CD14-positive monocyte (primary cell): ENCODE results near the gene GIPC3. TPM values are rescaled to one million over a fixed set of nuclear protein-coding genes. Genes with fewer than 3 reads are reported as not detected.

Experiments used
- DNase-seq, 3 donors: peaks; one replicate each; pipeline ENCODE4 v3.0.0-alpha.2; 2011 to 2022
- H2AFZ ChIP-seq: 2 replicates; pipeline ENCODE4 v1.6.0; 2012; ENCODE audit warnings: mild to moderate bottlenecking, low read depth, low read length, inconsistent platforms; ENCODE audit not compliant: insufficient read depth, poor library complexity, severe bottlenecking
- H3K27ac ChIP-seq, 2 donors: 1 replicate in 1 of 2; 2 replicates in 1 of 2; pipeline ENCODE4 v1.5.1; 2012 to 2013; ENCODE audit warnings: low read length in 2 of 2, control low read depth in 1 of 2, inconsistent platforms in 1 of 2, low read depth in 1 of 2, mild to moderate bottlenecking in 1 of 2
- H3K27me3 ChIP-seq, 2 donors: one replicate each; pipeline versions ENCODE4 v1.6.0 to v1.6.1; 2011 to 2013; ENCODE audit warnings: low read length in 2 of 2; ENCODE audit not compliant: control insufficient read depth in 2 of 2, insufficient read depth in 2 of 2
- H3K36me3 ChIP-seq, 2 donors: replicated peaks in 1 of 2; 1 replicate in 1 of 2; 2 replicates in 1 of 2; pipeline versions ENCODE4 v1.5.1 to v1.6.1; 2012 to 2013; ENCODE audit warnings: low read length in 2 of 2, control low read depth in 1 of 2, inconsistent platforms in 1 of 2, mild to moderate bottlenecking in 1 of 2; ENCODE audit not compliant: insufficient read depth in 2 of 2, control insufficient read depth in 1 of 2
- H3K4me1 ChIP-seq, 2 donors: 1 replicate in 1 of 2; 2 replicates in 1 of 2; pipeline versions ENCODE4 v1.5.1 to v1.6.1; 2012 to 2013; ENCODE audit warnings: low read length in 2 of 2, control low read depth in 1 of 2, inconsistent platforms in 1 of 2, mild to moderate bottlenecking in 1 of 2, moderate library complexity in 1 of 2; ENCODE audit not compliant: insufficient read depth in 2 of 2, control insufficient read depth in 1 of 2
- H3K4me2 ChIP-seq: replicated peaks from 2 replicates; pipeline ENCODE3; 2012; ENCODE audit warnings: low read length, moderate library complexity, mild to moderate bottlenecking; ENCODE audit not compliant: poor library complexity, severe bottlenecking; ENCODE audit errors: extremely low read depth
- H3K4me3 ChIP-seq, 3 experiments: fragments of 200-600 bp in 1 of 3; sonication (generic) in 1 of 3; replicated peaks in 1 of 3; 1 replicate in 2 of 3; 2 replicates in 1 of 3; pipeline ENCODE4 v1.5.1; 2011 to 2013; ENCODE audit warnings: low read length in 3 of 3, mild to moderate bottlenecking in 3 of 3, control low read depth in 2 of 3, low read depth in 2 of 3, inconsistent platforms in 1 of 3, moderate library complexity in 1 of 3
- H3K79me2 ChIP-seq: 2 replicates; pipeline ENCODE4 v1.6.0; 2012; ENCODE audit warnings: mild to moderate bottlenecking, control low read depth, inconsistent platforms, low read length, moderate library complexity; ENCODE audit not compliant: insufficient read depth
- H3K9ac ChIP-seq: 2 replicates; pipeline ENCODE4 v1.6.0; 2017; ENCODE audit warnings: low read length, mild to moderate bottlenecking; ENCODE audit not compliant: insufficient read depth, poor library complexity, severe bottlenecking
- H3K9me3 ChIP-seq, 2 donors: replicated peaks in 1 of 2; 1 replicate in 1 of 2; 2 replicates in 1 of 2; pipeline versions ENCODE4 v1.5.1 to v1.6.1; 2012 to 2013; ENCODE audit warnings: low read length in 2 of 2, control low read depth in 1 of 2; ENCODE audit not compliant: control insufficient read depth in 1 of 2, insufficient read depth in 1 of 2
- H4K20me1 ChIP-seq: 2 replicates; pipeline ENCODE4 v1.6.0; 2012; ENCODE audit warnings: mild to moderate bottlenecking, low read length, control low read depth, moderate library complexity; ENCODE audit not compliant: insufficient read depth
- H3K27ac Mint-ChIP-seq, 7 donors: one replicate each; pipeline ENCODE4 v1.8.0; 2020; ENCODE audit warnings: mild to moderate bottlenecking in 7 of 7, mixed read lengths in 7 of 7, moderate library complexity in 6 of 7, inconsistent platforms in 2 of 7
- H3K27me3 Mint-ChIP-seq, 3 donors: one replicate each; pipeline ENCODE4 v1.8.0; 2021 to 2022; ENCODE audit warnings: low read depth in 3 of 3, mild to moderate bottlenecking in 3 of 3, mixed read lengths in 3 of 3, moderate library complexity in 3 of 3, inconsistent platforms in 1 of 3
- H3K36me3 Mint-ChIP-seq, 2 donors: one replicate each; pipeline ENCODE4 v1.8.0; 2020; ENCODE audit warnings: mixed read lengths in 2 of 2, inconsistent platforms in 1 of 2, mild to moderate bottlenecking in 1 of 2
- H3K4me1 Mint-ChIP-seq: one replicate; pipeline ENCODE4 v1.8.0; 2020; ENCODE audit warnings: mild to moderate bottlenecking, mixed read lengths
- H3K4me3 Mint-ChIP-seq, 2 donors: one replicate each; pipeline ENCODE4 v1.8.0; 2020; ENCODE audit warnings: mild to moderate bottlenecking in 2 of 2, mixed read lengths in 2 of 2, moderate library complexity in 1 of 2
- H3K9me3 Mint-ChIP-seq, 7 donors: one replicate each; pipeline ENCODE4 v1.8.0; 2020 to 2022; ENCODE audit warnings: mixed read lengths in 7 of 7, mild to moderate bottlenecking in 6 of 7, moderate library complexity in 6 of 7, inconsistent platforms in 2 of 7
- CTCF ChIP-seq: fragments of 200-600 bp; IDR thresholded peaks from one replicate; pipeline ENCODE4 v1.8.0; 2022; ENCODE audit warnings: antibody characterized with exemption, mild to moderate bottlenecking
- WGBS: methylation state at CpG from one replicate; pipeline ENCODE4 v1.1.5; 2013; ENCODE audit warnings: missing lambda C conversion rate; ENCODE audit not compliant: insufficient coverage; 5-methylcytosine and 5-hydroxymethylcytosine counted together
- intact Hi-C, 2 donors: fragments of 100-400 bp; cut with micrococcal nuclease; formaldehyde crosslinking; loops; one replicate each; pipeline versions ENCODE4 v1.15.0 to v1.15.1; 2023
- polyA plus RNA-seq, 3 donors: library from polyadenylated mRNA; depleted of rRNA in 1 of 3; unstranded in 2 of 3; stranded (reverse) in 1 of 3; fragments of 300-500 nt in 2 of 3; fragments of >200 nt in 1 of 3; fragmentation: Illumina TruSeq in 2 of 3; gene quantifications; 1 replicate in 2 of 3; 2 replicates in 1 of 3; pipeline ENCODE4 v1.2.3, GENCODE V29; 2012 to 2021

Gene GIPC3
- polyA plus RNA-seq, 3 donors = 0.03 TPM; not detected in 2

DNA sequence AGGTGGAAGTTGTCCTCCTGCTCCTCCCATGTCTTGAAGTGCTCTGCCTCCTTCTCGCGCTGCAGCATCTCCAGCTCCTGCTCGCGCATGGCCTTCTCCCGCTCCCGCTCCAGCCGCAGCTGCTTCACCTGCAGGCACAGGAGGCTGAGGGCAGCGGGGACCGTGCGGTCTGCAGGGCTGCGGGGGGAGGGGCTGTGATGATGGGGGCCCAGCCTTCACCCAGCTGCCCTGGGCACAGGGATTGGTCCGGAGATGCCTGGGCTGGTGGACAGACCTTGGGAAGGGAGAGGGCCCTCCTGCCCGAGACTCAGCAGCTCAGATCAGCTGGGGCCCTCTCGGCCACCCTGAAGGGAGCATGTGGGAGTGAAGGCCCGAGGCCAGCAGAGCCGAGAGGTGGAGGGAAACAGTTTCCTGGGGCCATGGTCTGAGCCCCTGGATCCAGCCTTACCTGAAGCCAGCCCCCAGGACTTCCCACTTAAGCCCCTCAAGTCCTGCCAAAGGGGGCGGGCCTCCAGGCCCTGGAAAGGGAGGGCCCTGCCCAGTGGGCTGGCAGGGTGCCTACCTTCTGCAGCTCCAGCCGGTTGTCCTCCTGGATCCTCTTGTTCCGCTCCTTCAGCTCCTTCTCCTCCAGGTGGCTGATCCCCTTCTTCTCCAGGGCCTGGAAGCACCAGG is 35.0 kb downstream of the GIPC3 start:
- Histone ChIP-seq H3K9ac (no peak overlapping the region), H3K4me2 (no peak overlapping the region), H3K4me1 (peaks cover 4 to 14% of the 10 kb centered on the region in 2 donors), H3K9me3 (no peaks in the 10 kb centered on the region), H3K79me2 (peaks cover 15% of the 10 kb centered on the region), H3K27ac (no peak overlapping the region), H3K36me3 (peaks cover 39 to 52% of the 10 kb centered on the region in 2 donors), H3K4me3 (no peak overlapping the region), H3K27me3 (no peaks in the 10 kb centered on the region), H2AFZ (no peak overlapping the region), H4K20me1 (peaks cover 24% of the 10 kb centered on the region)
- no peak overlapping the region for H3K4me3 Mint-ChIP-seq
- intact Hi-C loops = no loop called here
- H3K36me3 Mint-ChIP-seq = peaks cover 34 to 69% of the 10 kb centered on the region in 2 donors
- H3K27me3 Mint-ChIP-seq = no peaks in the 10 kb centered on the region
- 95% methylated on average over 18 of the region's 19 CpGs for WGBS
- TF ChIP-seq CTCF = no peak
- DNase-seq = no peak
- no peak overlapping the region for H3K27ac Mint-ChIP-seq
- H3K9me3 Mint-ChIP-seq = no peaks in the 10 kb centered on the region
- H3K4me1 Mint-ChIP-seq = peaks cover 19% of the 10 kb centered on the region

GRCh38 chr19:3620817-3621547 is 35.7 kb downstream of the GIPC3 start:
- Mint-ChIP-seq H3K4me1 (peaks cover 26% of the 10 kb centered on the region), H3K27me3 (no peaks in the 10 kb centered on the region), H3K9me3 (no peaks in the 10 kb centered on the region), H3K4me3 (no peak overlapping the region), H3K36me3 (peaks cover 33 to 64% of the 10 kb centered on the region in 2 donors), H3K27ac (no peak overlapping the region)
- H3K4me3 ChIP-seq = no peak overlapping the region
- H2AFZ ChIP-seq = no peak overlapping the region
- peaks cover 39 to 52% of the 10 kb centered on the region in 2 donors for H3K36me3 ChIP-seq
- peaks cover 22% of the 10 kb centered on the region for H3K79me2 ChIP-seq
- no peak overlapping the region for H3K4me2 ChIP-seq
- intact Hi-C loops = no loop called here
- no peak for TF ChIP-seq CTCF
- H3K9me3 ChIP-seq = no peaks in the 10 kb centered on the region
- DNase-seq = no peak
- H3K4me1 ChIP-seq = peaks cover 11 to 21% of the 10 kb centered on the region in 2 donors
- no peak overlapping the region for H3K27ac ChIP-seq
- 98% methylated on average over 19 of the region's 24 CpGs for WGBS
- H3K9ac ChIP-seq = no peak overlapping the region
- H4K20me1 ChIP-seq = peaks cover 31% of the 10 kb centered on the region
- H3K27me3 ChIP-seq = no peaks in the 10 kb centered on the region
